Vagina (tissue), 2 donors: ENCODE results near the gene TOMM22.

Experiments used
- CTCF ChIP-seq, 3 experiments: fragments of 450-650 bp in 2 of 3; fragments of 200-600 bp in 1 of 3; sonication (generic) in 1 of 3; IDR thresholded peaks; one replicate each; pipeline ENCODE4 v1.5.1; 2017 to 2019; ENCODE audit warnings: antibody characterized with exemption in 3 of 3, mild to moderate bottlenecking in 2 of 3, moderate library complexity in 2 of 3
- POLR2A ChIP-seq, 2 donors: fragments of 450-650 bp; IDR thresholded peaks; one replicate each; pipeline ENCODE4 v1.6.1; 2017; ENCODE audit warnings: antibody characterized with exemption in 2 of 2, mild to moderate bottlenecking in 2 of 2, moderate library complexity in 2 of 2
- POLR2AphosphoS5 ChIP-seq, 2 donors: sonication (generic); formaldehyde crosslinking; IDR thresholded peaks; one replicate each; pipeline ENCODE4 v1.9.0; 2017; ENCODE audit warnings: antibody characterized with exemption in 2 of 2, mild to moderate bottlenecking in 2 of 2, low read depth in 1 of 2; ENCODE audit not compliant: insufficient read depth in 1 of 2

GRCh38 chr22:38632528-38632927, 49.2 kb upstream of the TOMM22 start:
- TF ChIP-seq CTCF (IDR thresholded peaks at IDR 0.05) (no peak), POLR2A (IDR thresholded peaks at IDR 0.05) (no peak), POLR2AphosphoS5 (IDR thresholded peaks at IDR 0.05; ENCODE audit: insufficient read depth in 1 of 2, low read depth in 1 of 2) (no peak)
